ENCODE results near the gene NPR1. TPM values are rescaled to one million over a fixed set of nuclear protein-coding genes. Genes with fewer than 3 reads are reported as not detected.

NPR1 gene
- total RNA-seq, 2 donors from 2014 or later: 19.3 to 42.9 TPM

GRCh38 chr1:153727463-153728304 is 49.2 kb downstream of the NPR1 start, which contains the start of gene INTS3:
TSS of gene INTS3 (plus strand) at chr1:153728050. CDS start at chr1:153728635, 585 bp downstream.
- Histone ChIP-seq H3K9me3 (no peaks in the 10 kb centered on the region), H3K4me1 (peaks cover 0 to 23% of the 10 kb centered on the region in 2 donors), H3K4me3 (peak within 1 kb of the TSS; percentile 76 to 78), H3K27ac (peak within 1 kb of the TSS; percentile 97 to 99), H3K36me3 (no peaks in the 10 kb centered on the region), H3K27me3 (no peaks in the 10 kb centered on the region)
- DNase-seq (ENCODE audit: low spot score): peak; percentile 100
- TF ChIP-seq CTCF (IDR thresholded peaks at IDR 0.05): no peak

- peak; percentile 60 for DNase-seq (ENCODE audit: low spot score)
- peak overlapping the region; percentile 97 to 99 for H3K27ac ChIP-seq
- no peaks in the 10 kb centered on the region for H3K36me3 ChIP-seq
- peak overlapping the region; percentile 76 to 78 for H3K4me3 ChIP-seq
- no peaks in the 10 kb centered on the region for H3K9me3 ChIP-seq
- no peak for TF ChIP-seq CTCF (IDR thresholded peaks at IDR 0.05)
- H3K27me3 ChIP-seq: no peaks in the 10 kb centered on the region
- peaks cover 0 to 23% of the 10 kb centered on the region in 2 donors for H3K4me1 ChIP-seq
Observed at GRCh38 chr1:153728305-153729066, 50.0 kb downstream of the NPR1 start.

- no peak for DNase-seq (ENCODE audit: low spot score)
- peaks cover 0 to 32% of the 10 kb centered on the region in 2 donors for H3K4me1 ChIP-seq
- TF ChIP-seq CTCF (IDR thresholded peaks at IDR 0.05): no peak
- H3K9me3 ChIP-seq: no peaks in the 10 kb centered on the region
- no peaks in the 10 kb centered on the region for H3K36me3 ChIP-seq
- no peak overlapping the region for H3K4me3 ChIP-seq
- H3K27ac ChIP-seq: peak overlapping the region; percentile 27 to 99
- H3K27me3 ChIP-seq: no peaks in the 10 kb centered on the region
Observed at GRCh38 chr1:153730468-153730988, 52.0 kb downstream of the NPR1 start.

- TF ChIP-seq CTCF (IDR thresholded peaks at IDR 0.05): no peak
- Histone ChIP-seq H3K27me3 (no peaks in the 10 kb centered on the region), H3K4me1 (peaks cover 0 to 26% of the 10 kb centered on the region in 2 donors), H3K4me3 (no peak overlapping the region), H3K36me3 (no peaks in the 10 kb centered on the region), H3K9me3 (no peaks in the 10 kb centered on the region), H3K27ac (peak overlapping the region in 1 of 2 donors; percentile 11)
- no peak for DNase-seq (ENCODE audit: low spot score)
Observed at GRCh38 chr1:153733970-153734369, 55.5 kb downstream of the NPR1 start.

- no peaks in the 10 kb centered on the region for H3K27me3 ChIP-seq
- no peak for DNase-seq (ENCODE audit: low spot score)
- H3K4me3 ChIP-seq: no peak overlapping the region
- no peaks in the 10 kb centered on the region for H3K9me3 ChIP-seq
- peaks cover 0 to 20% of the 10 kb centered on the region in 2 donors for H3K4me1 ChIP-seq
- TF ChIP-seq CTCF (IDR thresholded peaks at IDR 0.05): no peak
- no peaks in the 10 kb centered on the region for H3K36me3 ChIP-seq
- H3K27ac ChIP-seq: peak overlapping the region in 1 of 2 donors; percentile 11
Observed at GRCh38 chr1:153734396-153735089, 56.1 kb downstream of the NPR1 start.

All from right atrium auricular region (tissue), 2 donors.